IMR-90 (cell line): ENCODE data around the gene P2RY14.

Source experiments
- MAFK ChIP-seq: IDR thresholded peaks from 2 replicates; pipeline ENCODE4 v1.6.1; 2012; ENCODE audit warnings: low read depth, low read length, improper control_type of control experiment
- POLR2A ChIP-seq: IDR thresholded peaks from 2 replicates; pipeline ENCODE4 v1.6.1; 2012; ENCODE audit warnings: mild to moderate bottlenecking, low read depth, low read length
- TF ChIP-seq, protein P1 (sequence below): conservative IDR thresholded peaks from 2 replicates; pipeline ENCODE4 v1.5.1; 2012; ENCODE audit warnings: mild to moderate bottlenecking, low read depth, low read length, improper control_type of control experiment

DNA sequence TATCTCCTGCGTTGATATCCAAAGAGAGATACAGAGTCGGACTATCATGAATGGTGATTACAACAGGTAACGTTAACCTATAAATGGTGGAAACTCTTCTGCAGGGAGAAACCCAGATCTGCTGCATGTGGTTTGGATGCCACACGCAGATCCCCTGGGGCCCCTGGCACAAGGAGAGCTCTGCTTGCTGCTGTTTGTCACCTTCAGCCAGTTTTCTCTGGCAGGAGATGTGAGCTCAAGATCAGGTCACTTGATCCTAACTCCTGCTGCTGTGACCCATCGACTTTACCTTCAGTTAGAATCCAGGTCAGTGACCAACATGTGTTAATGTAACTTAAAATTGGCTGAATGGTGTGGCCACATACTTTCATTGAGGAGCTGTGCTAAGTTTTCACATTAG is 51.5 kb downstream of the P2RY14 start:
- TF ChIP-seq POLR2A (no peak), MAFK (no peak)
- TF ChIP-seq, protein P1, sequence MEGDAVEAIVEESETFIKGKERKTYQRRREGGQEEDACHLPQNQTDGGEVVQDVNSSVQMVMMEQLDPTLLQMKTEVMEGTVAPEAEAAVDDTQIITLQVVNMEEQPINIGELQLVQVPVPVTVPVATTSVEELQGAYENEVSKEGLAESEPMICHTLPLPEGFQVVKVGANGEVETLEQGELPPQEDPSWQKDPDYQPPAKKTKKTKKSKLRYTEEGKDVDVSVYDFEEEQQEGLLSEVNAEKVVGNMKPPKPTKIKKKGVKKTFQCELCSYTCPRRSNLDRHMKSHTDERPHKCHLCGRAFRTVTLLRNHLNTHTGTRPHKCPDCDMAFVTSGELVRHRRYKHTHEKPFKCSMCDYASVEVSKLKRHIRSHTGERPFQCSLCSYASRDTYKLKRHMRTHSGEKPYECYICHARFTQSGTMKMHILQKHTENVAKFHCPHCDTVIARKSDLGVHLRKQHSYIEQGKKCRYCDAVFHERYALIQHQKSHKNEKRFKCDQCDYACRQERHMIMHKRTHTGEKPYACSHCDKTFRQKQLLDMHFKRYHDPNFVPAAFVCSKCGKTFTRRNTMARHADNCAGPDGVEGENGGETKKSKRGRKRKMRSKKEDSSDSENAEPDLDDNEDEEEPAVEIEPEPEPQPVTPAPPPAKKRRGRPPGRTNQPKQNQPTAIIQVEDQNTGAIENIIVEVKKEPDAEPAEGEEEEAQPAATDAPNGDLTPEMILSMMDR: no peak
